Neural cell (in vitro differentiated cells): Measurements from ENCODE around the gene LRRC8D. TPM values are rescaled to one million over a fixed set of nuclear protein-coding genes. Genes with fewer than 3 reads are reported as not detected.

Source experiments
- H2AFZ ChIP-seq: fragments of 200-600, 300-800 bp; sonication (generic), shearing (Covaris generic); 2 replicates; pipeline ENCODE4 v1.6.0; 2014; ENCODE audit warnings: low read depth, mild to moderate bottlenecking, antibody characterized with exemption, low read length, moderate library complexity
- H3F3A ChIP-seq: fragments of 200-600 bp; shearing (Covaris generic); 2 replicates; pipeline ENCODE4 v1.6.1; 2016; ENCODE audit warnings: mild to moderate bottlenecking, moderate library complexity, mixed read lengths, antibody characterized with exemption, low read length; ENCODE audit not compliant: insufficient read depth, poor library complexity, severe bottlenecking
- H3K27ac ChIP-seq: fragments of 200-600, 300-800 bp; sonication (generic), shearing (Covaris generic); 2 replicates; pipeline ENCODE4 v1.5.1; 2014; ENCODE audit warnings: mild to moderate bottlenecking, low read length, moderate library complexity
- H3K27me3 ChIP-seq: fragments of 300-800, 200-600 bp; sonication (generic), shearing (Covaris generic); 2 replicates; pipeline ENCODE4 v1.6.0; 2014; ENCODE audit warnings: mild to moderate bottlenecking, low read depth, low read length, moderate library complexity; ENCODE audit not compliant: insufficient read depth
- H3K36me3 ChIP-seq: fragments of 300-800, 200-600 bp; sonication (generic), shearing (Covaris generic); 2 replicates; pipeline ENCODE4 v1.5.1; 2014; ENCODE audit warnings: mild to moderate bottlenecking, antibody characterized with exemption, low read length, moderate library complexity; ENCODE audit not compliant: insufficient read depth
- H3K4me2 ChIP-seq: fragments of 300-800, 200-600 bp; sonication (generic), shearing (Covaris generic); 2 replicates; pipeline ENCODE4 v1.6.0; 2014; ENCODE audit warnings: mild to moderate bottlenecking, low read length
- H3K4me3 ChIP-seq: fragments of 300-800, 200-600 bp; sonication (generic), shearing (Covaris generic); 2 replicates; pipeline ENCODE4 v1.5.1; 2014; ENCODE audit warnings: mild to moderate bottlenecking, low read length, moderate library complexity
- H3K79me2 ChIP-seq: fragments of 200-600 bp; shearing (Covaris generic); replicated peaks from 2 replicates; pipeline ENCODE4 v1.6.0; 2014; ENCODE audit warnings: mild to moderate bottlenecking, low read length, moderate library complexity; ENCODE audit not compliant: insufficient read depth
- H3K9ac ChIP-seq: fragments of 300-800, 200-600 bp; sonication (generic), shearing (Covaris generic); 2 replicates; pipeline ENCODE4 v1.6.1; 2016; ENCODE audit warnings: mild to moderate bottlenecking, low read length, mixed read lengths
- H3K9me2 ChIP-seq: fragments of 200-600 bp; shearing (Covaris generic); 2 replicates; pipeline ENCODE4 v1.6.1; 2016; ENCODE audit warnings: mild to moderate bottlenecking, low read length, mixed read lengths; ENCODE audit not compliant: insufficient read depth
- H3K9me3 ChIP-seq: fragments of 200-600, 300-800 bp; sonication (generic), shearing (Covaris generic); 2 replicates; pipeline ENCODE4 v1.6.1; 2016; ENCODE audit warnings: mild to moderate bottlenecking, mixed run types, low read length, moderate library complexity, mixed read lengths
- H4K20me1 ChIP-seq: fragments of 200-600 bp; shearing (Covaris generic); 2 replicates; pipeline ENCODE4 v1.6.1; 2016; ENCODE audit warnings: mild to moderate bottlenecking, mixed run types; ENCODE audit not compliant: insufficient read depth
- CTCF ChIP-seq: fragments of 450-650 bp; IDR thresholded peaks from 2 replicates; pipeline ENCODE4 v1.5.1; 2014; ENCODE audit warnings: antibody characterized with exemption, mild to moderate bottlenecking, moderate library complexity; ENCODE audit not compliant: poor library complexity, severe bottlenecking
- EP300 ChIP-seq: fragments of 450-650 bp; conservative IDR thresholded peaks from 2 replicates; pipeline ENCODE4 v1.6.1; 2014; ENCODE audit warnings: antibody characterized with exemption, mild to moderate bottlenecking, moderate library complexity; ENCODE audit not compliant: poor library complexity, severe bottlenecking
- EZH2 ChIP-seq: fragments of 200-600, 300-800 bp; shearing (Covaris generic), sonication (generic); IDR thresholded peaks from 2 replicates; pipeline ENCODE4 v1.6.1; 2014; ENCODE audit warnings: antibody characterized with exemption, low read length, borderline replicate concordance, mild to moderate bottlenecking; ENCODE audit not compliant: insufficient read depth, poor library complexity, severe bottlenecking
- MXI1 ChIP-seq: fragments of 450-650 bp; conservative IDR thresholded peaks from 2 replicates; pipeline ENCODE4 v1.6.1; 2014; ENCODE audit warnings: antibody characterized with exemption, mild to moderate bottlenecking; ENCODE audit not compliant: poor library complexity, severe bottlenecking
- POLR2AphosphoS5 ChIP-seq: IDR thresholded peaks from 2 replicates; pipeline ENCODE4 v1.6.1; 2012
- RAD21 ChIP-seq: fragments of 450-650 bp; conservative IDR thresholded peaks from 2 replicates; pipeline ENCODE4 v1.6.1; 2014; ENCODE audit warnings: antibody characterized with exemption, mild to moderate bottlenecking, moderate library complexity
- REST ChIP-seq: IDR thresholded peaks from 2 replicates; pipeline ENCODE4 v1.6.1; 2012; ENCODE audit warnings: borderline replicate concordance
- SMC3 ChIP-seq: fragments of 450-650 bp; conservative IDR thresholded peaks from 2 replicates; pipeline ENCODE4 v1.6.1; 2014; ENCODE audit warnings: antibody characterized with exemption, mild to moderate bottlenecking, moderate library complexity; ENCODE audit not compliant: poor library complexity
- TAF1 ChIP-seq: IDR thresholded peaks from 2 replicates; pipeline ENCODE4 v1.6.1; 2012; ENCODE audit warnings: low read depth
- polyA plus RNA-seq: library from polyadenylated mRNA; depleted of rRNA; stranded (reverse); fragments of >200 nt; gene quantifications from 2 replicates; pipeline ENCODE4 v1.2.3, GENCODE V29; 2014

LRRC8D gene
- polyA plus RNA-seq, 1 donor from 2014 or later = 43.7 TPM

- Histone ChIP-seq H3K79me2 (peaks cover 18% of the 10 kb centered on the region), H3K9me2 (no peaks in the 10 kb centered on the region), H3F3A (no peaks in the 10 kb centered on the region), H3K9ac (no peak overlapping the region), H3K36me3 (peaks cover 3% of the 10 kb centered on the region), H3K27me3 (no peaks in the 10 kb centered on the region), H4K20me1 (no peaks in the 10 kb centered on the region), H3K4me2 (no peak overlapping the region), H3K9me3 (no peaks in the 10 kb centered on the region), H3K27ac (no peak overlapping the region), H3K4me3 (no peak overlapping the region), H2AFZ (no peak overlapping the region)
- no peak for TF ChIP-seq EP300
Observed at GRCh38 chr1:89844241-89844807, 23.5 kb downstream of the LRRC8D start.

- peaks cover 3% of the 10 kb centered on the region for H3K36me3 ChIP-seq
- H4K20me1 ChIP-seq = no peaks in the 10 kb centered on the region
- no peaks in the 10 kb centered on the region for H3F3A ChIP-seq
- H3K79me2 ChIP-seq = peaks cover 12% of the 10 kb centered on the region
- H3K9ac ChIP-seq = no peak overlapping the region
- no peak overlapping the region for H3K4me3 ChIP-seq
- no peak overlapping the region for H2AFZ ChIP-seq
- H3K9me3 ChIP-seq = no peaks in the 10 kb centered on the region
- no peaks in the 10 kb centered on the region for H3K27me3 ChIP-seq
- H3K27ac ChIP-seq = no peak overlapping the region
- TF ChIP-seq POLR2AphosphoS5 (no peak), REST (no peak), TAF1 (no peak), SMC3 (no peak), EZH2 (no peak), CTCF (no peak), MXI1 (no peak)
- no peak overlapping the region for H3K4me2 ChIP-seq
- no peaks in the 10 kb centered on the region for H3K9me2 ChIP-seq
Observed at GRCh38 chr1:89844860-89845259, 24.0 kb downstream of the LRRC8D start.

- H4K20me1 ChIP-seq = no peaks in the 10 kb centered on the region
- peaks cover 3% of the 10 kb centered on the region for H3K36me3 ChIP-seq
- H2AFZ ChIP-seq = no peak overlapping the region
- TF ChIP-seq REST (no peak), POLR2AphosphoS5 (no peak), EZH2 (no peak), TAF1 (no peak), MXI1 (no peak), CTCF (no peak), EP300 (no peak), RAD21 (no peak), SMC3 (no peak)
- no peak overlapping the region for H3K9ac ChIP-seq
- H3K4me3 ChIP-seq = no peak overlapping the region
- H3K4me2 ChIP-seq = no peak overlapping the region
- no peaks in the 10 kb centered on the region for H3K79me2 ChIP-seq
- H3K27me3 ChIP-seq = no peaks in the 10 kb centered on the region
- no peak overlapping the region for H3K27ac ChIP-seq
- H3K9me2 ChIP-seq = no peaks in the 10 kb centered on the region
- H3F3A ChIP-seq = no peaks in the 10 kb centered on the region
- H3K9me3 ChIP-seq = no peaks in the 10 kb centered on the region
Observed at GRCh38 chr1:89847191-89847729, 26.4 kb downstream of the LRRC8D start.
